Fibroblast of lung (primary cell): ENCODE measurements around the gene ACKR4. TPM values are rescaled to one million over a fixed set of nuclear protein-coding genes. Genes with fewer than 3 reads are reported as not detected.

Experiments used
- DNase-seq, 2 donors: peaks; one replicate each; pipeline versions ENCODE4 v3.0.0 to v3.0.0-alpha.2; 2010; ENCODE audit warnings: low read depth in 2 of 2
- H2AFZ ChIP-seq: 2 replicates; pipeline ENCODE4 v1.5.1; 2012; ENCODE audit warnings: low read length, control low read depth, inconsistent platforms
- H3K27ac ChIP-seq: 2 replicates; pipeline ENCODE4 v1.5.1; 2011; ENCODE audit warnings: low read length, control low read depth; ENCODE audit not compliant: insufficient read depth
- H3K27me3 ChIP-seq: 2 replicates; pipeline ENCODE4 v1.5.1; 2011; ENCODE audit warnings: mild to moderate bottlenecking, low read length; ENCODE audit not compliant: control insufficient read depth, insufficient read depth
- H3K36me3 ChIP-seq: 2 replicates; pipeline ENCODE4 v1.5.1; 2011; ENCODE audit warnings: low read length; ENCODE audit not compliant: control insufficient read depth, insufficient read depth
- H3K4me1 ChIP-seq: 2 replicates; pipeline ENCODE4 v1.5.1; 2011; ENCODE audit warnings: low read length; ENCODE audit not compliant: control insufficient read depth, insufficient read depth; ENCODE audit errors: extremely low read depth
- H3K4me2 ChIP-seq: 2 replicates; pipeline ENCODE4 v1.5.1; 2011; ENCODE audit warnings: low read length, control low read depth; ENCODE audit not compliant: insufficient read depth; ENCODE audit errors: extremely low read depth
- H3K4me3 ChIP-seq, 4 experiments: fragments of 200-600 bp in 1 of 4; sonication (generic) in 1 of 4; replicated peaks in 1 of 4; 2 replicates each; pipeline ENCODE4 v1.5.1; 2011 to 2016; ENCODE audit warnings: low read length in 4 of 4, low read depth in 3 of 4, mild to moderate bottlenecking in 3 of 4, control low read depth in 2 of 4, inconsistent platforms in 1 of 4, mixed read lengths in 1 of 4; ENCODE audit not compliant: insufficient read depth in 1 of 4; ENCODE audit errors: control extremely low read depth in 1 of 4
- H3K79me2 ChIP-seq: 2 replicates; pipeline ENCODE4 v1.5.1; 2012; ENCODE audit warnings: mild to moderate bottlenecking, low read length, inconsistent platforms; ENCODE audit not compliant: control insufficient read depth, insufficient read depth
- H3K9ac ChIP-seq: 2 replicates; pipeline ENCODE4 v1.5.1; 2011; ENCODE audit warnings: mild to moderate bottlenecking, low read length, control low read depth; ENCODE audit not compliant: insufficient read depth
- H3K9me3 ChIP-seq: 2 replicates; pipeline ENCODE4 v1.5.1; 2012; ENCODE audit warnings: low read depth, low read length; ENCODE audit not compliant: control insufficient read depth, insufficient read depth
- H4K20me1 ChIP-seq: 2 replicates; pipeline ENCODE4 v1.5.1; 2011; ENCODE audit warnings: low read length; ENCODE audit not compliant: control insufficient read depth, insufficient read depth; ENCODE audit errors: extremely low read depth
- CTCF ChIP-seq, 2 donors: IDR thresholded peaks in 1 of 2; conservative IDR thresholded peaks in 1 of 2; 1 replicate in 1 of 2; 2 replicates in 1 of 2; pipeline ENCODE4 v1.5.1; 2011 to 2012; ENCODE audit warnings: low read length in 2 of 2, control low read depth in 1 of 2, inconsistent platforms in 1 of 2, low read depth in 1 of 2, mild to moderate bottlenecking in 1 of 2
- EZH2 ChIP-seq: IDR thresholded peaks from 2 replicates; pipeline ENCODE4 v1.5.1; 2012; ENCODE audit warnings: low read length, control low read depth, mild to moderate bottlenecking; ENCODE audit errors: missing control alignments
- polyA minus RNA-seq: library from RNA; depleted of rRNA, polyadenylated mRNA; stranded (reverse); fragments of >200 nt; gene quantifications from 2 replicates; pipeline ENCODE4 v1.2.3, GENCODE V29; 2011; ENCODE audit warnings: low replicate concordance
- polyA plus RNA-seq, 2 donors: library from polyadenylated mRNA; depleted of rRNA in 1 of 2; stranded (reverse) in 1 of 2; unstranded in 1 of 2; fragments of >200 nt; gene quantifications; 2 replicates each; pipeline ENCODE4 v1.2.1, GENCODE V29; 2011 to 2012; ENCODE audit warnings: missing spikeins in 1 of 2
- total RNA-seq: library from RNA; depleted of rRNA; stranded (reverse); fragments of >200 nt; gene quantifications from 2 replicates; pipeline ENCODE4 v1.2.1, GENCODE V29; 2014

Gene ACKR4
- 1.8 and 14.9 TPM in 2 replicates for total RNA-seq
- polyA plus RNA-seq = 11.6 and 14.3 TPM in 2 replicates
- 5.2 and 8.7 TPM in 2 replicates for polyA plus RNA-seq (2012)
- polyA minus RNA-seq = 2.5 and 3.0 TPM in 2 replicates

DNA sequence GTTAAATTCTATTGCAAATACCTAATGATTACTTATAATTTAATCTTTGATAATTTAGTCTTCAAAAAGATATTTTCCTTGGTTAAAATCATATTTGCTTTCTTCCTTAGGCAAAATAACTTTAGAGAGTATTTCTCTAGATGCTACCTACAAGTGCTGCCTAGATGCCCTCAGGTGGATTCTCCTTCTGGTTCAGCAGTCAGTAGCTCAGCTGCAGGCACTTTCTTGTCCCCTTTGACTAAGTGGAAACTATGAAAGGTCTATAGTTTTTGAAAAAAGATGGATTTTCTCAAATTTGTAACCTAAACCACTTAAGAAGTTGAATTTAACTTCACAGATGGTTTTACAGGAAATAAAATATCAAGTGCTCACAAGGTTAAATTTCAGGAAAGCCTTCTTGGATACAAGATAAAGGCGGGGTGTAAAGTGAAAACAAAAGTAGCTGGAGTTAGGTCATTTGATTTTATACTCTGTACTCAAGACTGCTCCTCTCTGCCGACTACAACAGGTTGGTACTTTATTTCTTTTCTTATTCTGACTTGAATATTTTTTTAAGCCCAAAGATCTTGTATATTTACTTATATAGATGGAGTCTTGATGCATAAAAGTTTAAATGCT is at the start of gene ACKR4:
Gene ACKR4 (plus strand): TSS at position 455 of the 618 bp plus-strand sequence. CDS start 3,128 bp downstream, outside the sequence.
- DNase-seq = no peak
- H3K4me3 ChIP-seq = peak within 1 kb of the TSS in 3 of 4 experiments; percentile 13 to 41 (median 37)
- no peaks in the 10 kb centered on the region for H3K27me3 ChIP-seq
- H3K9ac ChIP-seq = no peak within 1 kb of the TSS
- no peaks in the 10 kb centered on the region for H3K79me2 ChIP-seq
- H3K9me3 ChIP-seq = no peaks in the 10 kb centered on the region
- H3K4me1 ChIP-seq = peaks cover 18% of the 10 kb centered on the region
- no peak within 1 kb of the TSS for H3K27ac ChIP-seq
- H4K20me1 ChIP-seq = no peaks in the 10 kb centered on the region
- H2AFZ ChIP-seq = no peak within 1 kb of the TSS
- TF ChIP-seq EZH2 = no peak
- TF ChIP-seq CTCF (conservative IDR thresholded peaks at IDR 0.05 in 1 of 2, IDR thresholded peaks at IDR 0.05 in 1 of 2; ENCODE audit: low read depth in 1 of 2, low read length in 2 of 2) = no peak
- peaks cover 1% of the 10 kb centered on the region for H3K36me3 ChIP-seq
- peak within 1 kb of the TSS; percentile 57 for H3K4me2 ChIP-seq

- Histone ChIP-seq H3K4me1 (peaks cover 8% of the 10 kb centered on the region), H3K9ac (no peak overlapping the region), H3K4me2 (no peak overlapping the region), H3K4me3 (no peak overlapping the region), H3K36me3 (no peaks in the 10 kb centered on the region), H2AFZ (no peak overlapping the region), H3K27ac (no peak overlapping the region), H4K20me1 (no peaks in the 10 kb centered on the region), H3K9me3 (no peaks in the 10 kb centered on the region), H3K27me3 (no peaks in the 10 kb centered on the region), H3K79me2 (no peaks in the 10 kb centered on the region)
- no peak for TF ChIP-seq CTCF (conservative IDR thresholded peaks at IDR 0.05 in 1 of 2, IDR thresholded peaks at IDR 0.05 in 1 of 2; ENCODE audit: low read depth in 1 of 2, low read length in 2 of 2)
- TF ChIP-seq EZH2 = no peak
- no peak for DNase-seq
Observed at GRCh38 chr3:132549169-132549568, 47.9 kb upstream of the ACKR4 start.

- no peaks in the 10 kb centered on the region for H3K27me3 ChIP-seq
- H3K4me2 ChIP-seq = no peak overlapping the region
- DNase-seq = peak; percentile 70 to 87
- H3K27ac ChIP-seq = no peak overlapping the region
- no peaks in the 10 kb centered on the region for H4K20me1 ChIP-seq
- peaks cover 8% of the 10 kb centered on the region for H3K4me1 ChIP-seq
- H3K9ac ChIP-seq = no peak overlapping the region
- H3K4me3 ChIP-seq = no peak overlapping the region
- H3K79me2 ChIP-seq = no peaks in the 10 kb centered on the region
- H3K9me3 ChIP-seq = no peaks in the 10 kb centered on the region
- TF ChIP-seq EZH2 (no peak), CTCF (conservative IDR thresholded peaks at IDR 0.05 in 1 of 2, IDR thresholded peaks at IDR 0.05 in 1 of 2; ENCODE audit: low read depth in 1 of 2, low read length in 2 of 2) (no peak)
- H3K36me3 ChIP-seq = no peaks in the 10 kb centered on the region
- no peak overlapping the region for H2AFZ ChIP-seq
Observed at GRCh38 chr3:132549890-132550578, 47.0 kb upstream of the ACKR4 start.
